Lower lobe of right lung (tissue), 2 donors: Measurements from ENCODE around the gene PRSS38. TPM values are rescaled to one million over a fixed set of nuclear protein-coding genes. Genes with fewer than 3 reads are reported as not detected.
A peak's percentile ranks its signal among the peaks of the same experiment; 100 is the strongest.

Experiments
- ATAC-seq, 2 donors: fragments of 200-7000 bp; cut with Tn5 transposase; one replicate each; pipeline ENCODE4 v1.9.1; 2020 to 2022; ENCODE audit warnings: mild to moderate bottlenecking in 2 of 2, moderate library complexity in 2 of 2
- DNase-seq: peaks from one replicate; pipeline ENCODE4 v3.0.0-alpha.2; 2020
- H3K27ac ChIP-seq: fragments of 200-600 bp; one replicate; pipeline ENCODE4 v1.8.0; 2022
- H3K27me3 ChIP-seq: fragments of 200-600 bp; one replicate; pipeline ENCODE4 v1.8.0; 2022; ENCODE audit warnings: low read depth
- H3K36me3 ChIP-seq: fragments of 200-600 bp; one replicate; pipeline ENCODE4 v1.8.0; 2022; ENCODE audit warnings: mild to moderate bottlenecking
- H3K4me1 ChIP-seq: fragments of 200-600 bp; one replicate; pipeline ENCODE4 v1.8.0; 2022
- H3K4me3 ChIP-seq: fragments of 200-600 bp; one replicate; pipeline ENCODE4 v1.8.0; 2022; ENCODE audit warnings: mild to moderate bottlenecking
- H3K9me3 ChIP-seq: fragments of 200-600 bp; one replicate; pipeline ENCODE4 v1.8.0; 2022
- intact Hi-C: fragments of 100-400 bp; cut with DNase I; formaldehyde crosslinking; loops from one replicate; pipeline ENCODE4 v1.11.0; 2022
- total RNA-seq: library from RNA; stranded (reverse); fragmentation: NEBNext Ultra II Directional; extraction: Animal tissue kit (Norgen Biotek cat#: 25700); gene quantifications from one replicate; pipeline ENCODE4 v1.2.1, GENCODE V29; 2021
- TF ChIP-seq, protein P1 (sequence below): fragments of 200-600 bp; IDR thresholded peaks from one replicate; pipeline ENCODE4 v1.8.0; 2022; ENCODE audit warnings: antibody characterized with exemption, mild to moderate bottlenecking
- donor health status: DM: no; HTN: yes; CAD: no; lungs with severe emphysema.

PRSS38 gene
- total RNA-seq, 1 donor from 2014 or later = not detected

DNA sequence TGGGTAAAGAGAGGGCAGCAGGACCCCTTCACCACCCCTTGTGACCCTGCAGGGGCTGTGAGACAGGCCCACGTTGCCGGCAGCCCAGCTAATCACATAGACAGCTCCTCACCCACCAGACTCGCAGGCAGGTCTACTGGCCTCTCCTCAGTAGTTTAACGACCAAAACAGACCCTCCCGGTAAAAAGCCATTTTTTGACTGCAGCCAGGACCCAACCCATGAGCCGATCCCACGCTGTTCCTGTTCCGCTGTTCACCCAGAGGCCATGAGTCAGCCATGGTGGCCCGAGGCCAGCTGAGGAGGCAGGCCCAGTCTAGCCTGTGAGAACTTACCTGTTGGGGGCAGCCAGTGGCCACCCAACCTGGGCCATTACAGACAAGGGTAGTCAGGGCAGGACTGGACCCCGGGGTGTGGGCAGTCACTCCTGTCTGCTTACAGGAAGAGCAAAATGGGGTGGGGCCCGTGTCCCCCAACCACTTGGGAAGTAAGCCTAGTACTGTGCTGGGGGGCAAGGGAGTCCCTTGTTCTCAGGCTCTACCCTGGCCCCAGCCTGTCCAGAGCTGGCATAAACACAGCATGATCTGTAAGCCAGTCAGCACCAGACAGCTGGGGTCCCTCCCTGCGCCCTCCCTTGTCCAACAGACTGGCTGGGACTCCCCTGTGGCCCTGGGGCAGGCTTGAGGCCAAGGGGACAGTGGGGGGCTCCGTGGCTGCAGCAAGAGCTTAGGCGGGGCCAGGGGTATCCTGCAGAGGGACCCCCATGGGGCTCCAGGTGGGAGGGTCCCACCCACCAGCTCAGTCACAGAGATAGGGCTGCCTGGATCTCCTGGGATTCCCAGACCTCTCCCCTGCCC is 70.4 kb downstream of the PRSS38 start:
- peaks cover 25% of the 10 kb centered on the region for H3K4me1 ChIP-seq
- H3K27ac ChIP-seq = peak overlapping the region; percentile 84
- no peaks in the 10 kb centered on the region for H3K9me3 ChIP-seq
- TF ChIP-seq, protein P1, sequence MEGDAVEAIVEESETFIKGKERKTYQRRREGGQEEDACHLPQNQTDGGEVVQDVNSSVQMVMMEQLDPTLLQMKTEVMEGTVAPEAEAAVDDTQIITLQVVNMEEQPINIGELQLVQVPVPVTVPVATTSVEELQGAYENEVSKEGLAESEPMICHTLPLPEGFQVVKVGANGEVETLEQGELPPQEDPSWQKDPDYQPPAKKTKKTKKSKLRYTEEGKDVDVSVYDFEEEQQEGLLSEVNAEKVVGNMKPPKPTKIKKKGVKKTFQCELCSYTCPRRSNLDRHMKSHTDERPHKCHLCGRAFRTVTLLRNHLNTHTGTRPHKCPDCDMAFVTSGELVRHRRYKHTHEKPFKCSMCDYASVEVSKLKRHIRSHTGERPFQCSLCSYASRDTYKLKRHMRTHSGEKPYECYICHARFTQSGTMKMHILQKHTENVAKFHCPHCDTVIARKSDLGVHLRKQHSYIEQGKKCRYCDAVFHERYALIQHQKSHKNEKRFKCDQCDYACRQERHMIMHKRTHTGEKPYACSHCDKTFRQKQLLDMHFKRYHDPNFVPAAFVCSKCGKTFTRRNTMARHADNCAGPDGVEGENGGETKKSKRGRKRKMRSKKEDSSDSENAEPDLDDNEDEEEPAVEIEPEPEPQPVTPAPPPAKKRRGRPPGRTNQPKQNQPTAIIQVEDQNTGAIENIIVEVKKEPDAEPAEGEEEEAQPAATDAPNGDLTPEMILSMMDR = no peak
- H3K36me3 ChIP-seq = no peaks in the 10 kb centered on the region
- peaks cover 3% of the 10 kb centered on the region for H3K27me3 ChIP-seq
- intact Hi-C loops = no loop called here
- H3K4me3 ChIP-seq = no peak overlapping the region
- peak in 1 of 2 donors; percentile 32 for ATAC-seq
- DNase-seq = peak; percentile 58

DNA sequence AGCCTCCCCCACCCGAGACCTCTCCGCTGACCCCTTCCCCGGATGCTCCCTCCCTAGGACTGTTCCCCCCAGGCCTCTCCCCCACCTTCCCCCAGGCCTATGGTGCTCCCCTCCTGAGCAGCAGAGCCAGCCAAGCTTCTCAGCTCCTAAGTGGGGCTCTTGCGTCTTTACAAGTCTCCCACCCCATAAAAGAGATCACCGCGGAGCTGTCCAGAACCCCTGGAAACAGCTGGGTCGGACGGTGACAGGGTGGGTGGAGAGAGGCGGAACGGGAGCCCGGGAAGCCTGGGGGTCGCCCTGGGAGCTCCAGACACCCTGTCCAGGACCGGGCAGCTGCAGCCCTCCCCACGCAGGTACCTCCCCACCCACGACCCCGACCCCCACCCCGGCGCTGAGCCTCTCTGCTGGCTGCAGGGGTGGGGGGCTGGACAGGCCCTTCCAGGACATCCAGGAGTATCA is 71.1 kb downstream of the PRSS38 start:
- Histone ChIP-seq H3K4me3 (peak overlapping the region; percentile 61), H3K36me3 (no peaks in the 10 kb centered on the region), H3K27ac (peak overlapping the region; percentile 84), H3K27me3 (peaks cover 3% of the 10 kb centered on the region), H3K9me3 (no peaks in the 10 kb centered on the region), H3K4me1 (peaks cover 25% of the 10 kb centered on the region)
- intact Hi-C loops = no loop called here
- DNase-seq (no peak), ATAC-seq (no peak)
- TF ChIP-seq, protein P1 = no peak

DNA sequence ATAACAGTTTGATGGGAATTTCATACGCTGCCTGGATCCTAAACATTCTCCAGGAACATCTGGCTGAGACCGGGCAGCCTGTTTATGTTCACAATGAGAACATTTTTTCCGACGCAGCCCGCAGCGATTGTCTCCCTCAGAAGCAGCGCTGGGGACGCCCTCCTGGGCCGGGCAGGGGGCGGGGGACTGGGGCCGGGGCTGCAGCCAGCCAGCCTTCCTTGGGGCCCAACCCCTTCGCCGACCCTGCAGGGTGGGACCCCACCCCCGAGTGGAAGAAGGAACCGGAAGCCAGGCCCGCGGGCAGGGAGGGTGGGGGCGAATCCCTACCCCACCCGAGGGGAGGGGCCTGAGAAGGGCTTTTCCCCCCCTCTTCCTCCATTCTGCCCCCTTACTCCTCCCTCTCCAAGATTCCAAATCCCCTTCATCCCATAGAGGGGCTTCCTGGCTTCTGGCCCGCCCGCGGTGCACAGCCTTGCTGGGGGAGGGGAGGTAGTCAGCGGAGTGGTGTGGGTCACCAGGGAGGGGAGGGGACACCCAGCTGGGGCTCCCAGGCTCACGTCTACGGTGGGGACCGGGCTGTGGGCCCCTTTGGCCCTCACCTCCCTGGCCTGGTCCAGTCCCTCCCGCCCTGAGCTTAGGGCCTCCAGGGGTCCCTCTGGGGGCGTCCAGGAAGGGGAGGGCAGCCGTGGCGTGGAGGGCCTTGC is 71.7 kb downstream of the PRSS38 start:
- Histone ChIP-seq H3K4me1 (peaks cover 25% of the 10 kb centered on the region), H3K9me3 (no peaks in the 10 kb centered on the region), H3K27me3 (peaks cover 3% of the 10 kb centered on the region), H3K27ac (peak overlapping the region; percentile 84), H3K36me3 (no peaks in the 10 kb centered on the region), H3K4me3 (peak overlapping the region; percentile 61)
- DNase-seq (peak; percentile 66), ATAC-seq (peak; percentile 59 to 62)
- intact Hi-C loops = no loop called here
- TF ChIP-seq, protein P1 = no peak

DNA sequence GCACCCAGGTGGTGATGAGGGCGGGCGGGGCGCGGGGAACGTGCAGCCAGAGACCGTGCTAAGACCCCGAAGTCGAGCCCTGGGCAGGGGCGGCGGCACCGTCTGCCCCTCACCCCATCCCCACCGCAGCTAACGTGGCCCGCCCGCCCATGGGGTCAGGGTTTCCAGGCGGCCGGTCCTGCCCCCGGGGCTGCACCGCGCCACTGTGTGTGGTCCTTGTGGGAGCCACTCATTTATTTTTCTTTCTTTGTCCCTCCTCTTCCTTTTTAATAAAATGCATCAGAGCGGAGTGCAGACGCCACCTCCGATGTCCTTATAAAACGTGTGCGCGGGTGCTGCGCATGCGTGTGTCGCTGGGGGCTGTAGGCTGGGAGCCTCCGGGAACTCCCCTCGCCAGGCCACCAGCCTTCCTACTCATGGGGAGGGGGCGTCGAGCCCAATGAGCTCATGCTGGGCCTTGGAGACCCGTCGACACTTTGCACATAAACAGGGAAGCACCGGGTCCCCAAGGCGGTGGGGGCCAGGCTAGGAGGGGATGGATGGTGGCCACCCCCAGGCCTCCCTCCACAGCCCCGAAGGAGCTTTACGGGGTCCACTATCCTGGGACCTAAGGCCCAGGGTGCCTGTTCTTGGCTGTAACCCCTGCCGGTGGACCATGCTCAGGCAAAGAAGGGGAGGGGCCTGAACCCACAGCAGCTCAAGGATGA is 72.4 kb downstream of the PRSS38 start:
- DNase-seq = peak; percentile 70
- H3K27me3 ChIP-seq = peaks cover 3% of the 10 kb centered on the region
- no peaks in the 10 kb centered on the region for H3K36me3 ChIP-seq
- peak overlapping the region; percentile 61 for H3K4me3 ChIP-seq
- H3K4me1 ChIP-seq = peaks cover 25% of the 10 kb centered on the region
- peak overlapping the region; percentile 84 for H3K27ac ChIP-seq
- ATAC-seq = peak; percentile 63 to 65
- TF ChIP-seq, protein P1 = no peak
- intact Hi-C loops = no loop called here
- no peaks in the 10 kb centered on the region for H3K9me3 ChIP-seq

DNA sequence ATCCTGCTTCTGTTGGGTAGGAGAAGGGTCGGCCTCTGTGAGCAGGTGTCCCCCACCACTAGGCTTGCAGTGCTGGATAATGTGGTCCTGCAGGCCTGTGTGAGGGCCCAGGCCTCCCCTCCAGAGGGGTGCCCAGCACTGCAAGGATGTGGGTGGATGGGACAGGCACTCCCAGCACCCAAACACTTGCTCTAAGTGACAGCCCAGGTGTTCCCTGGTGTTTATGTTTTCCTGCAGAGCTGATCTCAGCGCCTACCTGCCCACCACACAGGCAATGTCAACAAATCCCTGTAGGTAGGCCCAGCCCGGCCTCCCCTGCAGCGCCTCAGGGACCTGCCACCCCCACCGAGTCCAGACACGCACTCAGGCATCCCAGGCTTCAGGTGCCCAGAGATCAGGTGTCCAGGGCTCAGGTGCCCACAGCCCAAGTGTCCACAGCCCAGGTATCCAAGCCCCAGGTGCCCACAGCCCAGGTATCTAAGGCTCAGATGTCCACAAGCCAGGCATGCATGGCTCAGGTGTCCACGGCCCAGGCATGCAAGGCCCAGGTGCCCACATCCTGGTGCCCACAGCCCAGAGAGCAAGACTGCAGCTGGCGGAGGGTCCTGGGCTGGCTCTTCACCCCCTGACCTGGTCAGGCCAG is 73.0 kb downstream of the PRSS38 start:
- H3K9me3 ChIP-seq = no peaks in the 10 kb centered on the region
- TF ChIP-seq, protein P1 = no peak
- intact Hi-C loops = no loop called here
- H3K4me3 ChIP-seq = no peak overlapping the region
- ATAC-seq (no peak), DNase-seq (peak; percentile 51)
- H3K27ac ChIP-seq = peak overlapping the region; percentile 84
- peaks cover 25% of the 10 kb centered on the region for H3K4me1 ChIP-seq
- H3K27me3 ChIP-seq = peaks cover 3% of the 10 kb centered on the region
- no peaks in the 10 kb centered on the region for H3K36me3 ChIP-seq
